COR-L47 (cell line): ENCODE results near the gene PRSS8.
"Not testable (repeated sequence)": the region's sequence is repeated elsewhere in the genome, so short reads cannot be mapped to it uniquely, and the experiment has no call there.

Experiments
- DNase-seq: peaks from one replicate; lab custom pipeline; 2025; lab: John Stamatoyannopoulos, UW

The PRSS8 gene

DNA sequence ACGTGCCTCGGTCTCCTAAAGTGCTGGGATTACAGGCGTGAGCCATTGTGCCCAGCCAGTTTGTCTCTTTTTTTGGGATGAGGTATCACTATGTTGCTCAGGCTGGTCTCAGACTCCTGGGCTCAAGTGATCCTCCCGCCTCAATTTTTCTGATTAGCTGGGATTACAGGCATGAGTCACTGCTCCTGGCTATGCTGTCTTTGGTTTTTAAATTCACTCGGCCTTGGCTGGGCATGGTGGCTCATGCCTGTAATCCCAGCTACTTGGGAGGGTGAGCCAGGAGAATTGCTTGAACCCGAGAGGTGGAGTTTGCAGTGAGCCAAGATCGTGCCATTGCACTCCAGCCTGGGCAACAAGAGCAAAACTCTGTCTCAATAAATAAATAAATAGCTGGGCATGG is 8.9 kb upstream of the PRSS8 start:
- DNase-seq, result not testable (repeated sequence)

GRCh38 chr16:31143694-31144148 is 8.2 kb upstream of the PRSS8 start:
- no peak for DNase-seq

DNA sequence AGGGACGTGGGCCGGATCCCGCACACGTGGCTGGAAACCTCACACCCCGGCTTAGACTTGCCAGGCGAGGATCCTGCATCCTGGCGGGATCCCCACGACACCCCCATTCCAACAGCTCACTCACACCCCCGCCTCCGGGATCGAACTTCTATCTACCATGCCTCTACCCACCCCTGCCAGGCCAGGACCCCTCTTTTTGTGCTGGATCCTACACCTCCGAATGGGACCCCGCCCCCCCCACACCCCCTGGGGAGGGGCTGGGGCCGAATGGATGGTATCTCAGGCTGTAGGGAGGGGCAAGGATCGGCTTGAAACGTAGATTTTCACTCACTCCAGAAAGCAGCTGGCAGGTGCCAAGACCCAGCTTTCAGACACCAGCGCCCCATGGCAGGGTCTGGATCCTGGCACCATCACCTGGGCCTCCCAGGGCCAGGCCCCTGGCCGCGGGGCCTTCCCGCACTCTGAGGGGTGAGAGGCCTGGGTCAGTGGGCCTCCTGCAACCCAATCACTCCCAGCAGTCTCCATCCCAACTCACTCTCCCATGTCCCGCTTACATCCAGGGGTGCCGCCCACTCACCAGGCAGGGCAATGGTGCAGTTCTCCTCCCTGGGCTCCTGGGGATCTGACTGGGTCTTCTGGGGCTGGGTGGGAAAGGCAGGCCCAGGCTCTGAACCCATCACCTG is 7.6 kb upstream of the PRSS8 start:
- DNase-seq, result no peak

- peak; percentile 98 for DNase-seq
These were observed 6.8 kb upstream of the PRSS8 start for GRCh38 chr16:31142109-31143010.

DNA sequence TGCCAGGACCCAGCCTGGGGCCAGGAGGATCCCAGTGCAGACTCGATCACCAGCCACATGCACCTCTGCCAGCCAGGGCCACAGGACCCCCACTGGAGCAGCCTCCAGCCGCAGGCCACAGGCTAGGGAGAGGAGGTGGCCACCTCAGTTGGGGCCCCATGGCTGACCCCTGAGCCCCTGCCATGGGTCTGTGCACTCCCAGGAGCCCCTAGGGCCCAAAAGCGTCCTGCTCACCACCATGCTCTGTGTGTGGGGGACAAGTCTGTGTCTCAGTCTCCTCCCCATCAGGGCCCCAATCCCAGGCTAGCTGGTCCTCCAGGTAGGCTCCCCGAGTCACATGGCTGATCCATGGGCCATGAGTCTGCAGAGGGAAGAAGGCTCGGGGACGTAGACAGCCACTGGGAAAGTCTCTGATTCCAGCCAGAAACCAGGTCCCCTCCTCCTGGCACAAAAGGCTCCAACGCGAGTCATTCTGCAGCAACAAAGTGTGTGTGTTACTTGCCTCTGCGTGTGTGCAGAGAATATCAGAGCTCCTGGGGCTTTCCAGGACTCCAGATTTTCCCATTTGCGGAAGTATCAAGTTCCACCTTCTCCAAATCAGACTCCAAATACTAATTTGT is 6.1 kb upstream of the PRSS8 start:
- no peak for DNase-seq

- DNase-seq, result not testable (repeated sequence)
These were observed 5.5 kb upstream of the PRSS8 start for GRCh38 chr16:31141071-31141469.

GRCh38 chr16:31138621-31139578 is 3.4 kb upstream of the PRSS8 start:
- DNase-seq, result no peak

DNA sequence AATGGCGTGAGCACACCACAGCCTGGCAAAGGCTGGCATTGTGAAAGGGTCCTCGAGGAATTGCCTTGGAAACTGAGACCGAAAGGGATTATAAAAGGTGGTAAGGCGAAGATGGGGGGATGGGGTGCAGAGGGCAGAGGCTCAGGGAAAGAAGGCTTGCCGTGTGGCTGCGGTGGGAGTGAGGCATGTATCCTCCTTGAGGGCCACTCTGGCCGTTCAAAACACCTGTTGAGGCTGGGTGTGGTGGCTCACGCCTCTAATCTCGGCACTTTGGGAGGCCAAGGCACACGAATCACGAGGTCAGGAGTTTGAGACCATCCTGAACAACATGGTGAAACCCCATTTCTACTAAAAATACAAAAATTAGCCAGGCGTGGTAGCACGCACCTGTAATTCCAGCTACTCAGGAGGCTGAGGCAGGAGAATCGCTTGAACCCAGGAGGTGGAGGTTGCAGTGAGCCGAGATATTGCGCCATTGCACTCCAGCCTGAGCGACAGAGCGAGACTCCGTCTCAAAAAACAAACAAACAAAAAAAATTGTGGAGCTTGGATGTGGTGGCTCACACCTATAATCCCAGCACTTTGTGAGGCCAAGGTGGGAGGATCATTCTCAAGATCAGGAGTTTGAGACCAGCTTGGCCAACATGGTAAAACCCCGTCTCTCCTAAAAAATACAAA is 1.4 kb upstream of the PRSS8 start:
- not testable (repeated sequence) for DNase-seq

- no peak for DNase-seq
These were observed 748 bp upstream of the PRSS8 start for GRCh38 chr16:31136287-31136662.

GRCh38 chr16:31134625-31135534 is 647 bp downstream of the PRSS8 start:
- peak; percentile 36 for DNase-seq

DNA sequence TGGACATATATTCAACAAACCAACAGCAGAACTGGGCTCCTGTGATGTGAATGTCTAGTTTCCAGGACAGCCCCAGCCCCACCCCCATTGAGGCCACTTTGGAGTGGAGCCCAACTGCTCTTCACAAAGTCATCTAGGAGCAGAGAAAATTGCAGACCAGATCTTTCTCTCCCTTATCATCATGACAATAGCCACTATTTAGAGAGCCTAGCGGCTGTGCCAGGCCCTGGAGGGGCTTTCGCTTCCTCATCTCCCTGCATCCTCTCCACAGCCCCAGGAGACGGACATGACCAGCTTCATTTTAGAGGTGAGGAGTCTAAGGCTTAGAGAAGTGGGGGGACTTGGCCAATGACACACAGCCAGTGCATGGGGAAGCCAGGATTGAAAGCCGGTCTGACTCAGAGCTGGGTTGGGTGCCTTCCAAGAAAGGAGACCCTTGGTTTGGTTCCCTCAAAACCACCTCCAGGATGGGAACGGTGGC is 1.4 kb downstream of the PRSS8 start:
- DNase-seq, result peak; percentile 19

DNA sequence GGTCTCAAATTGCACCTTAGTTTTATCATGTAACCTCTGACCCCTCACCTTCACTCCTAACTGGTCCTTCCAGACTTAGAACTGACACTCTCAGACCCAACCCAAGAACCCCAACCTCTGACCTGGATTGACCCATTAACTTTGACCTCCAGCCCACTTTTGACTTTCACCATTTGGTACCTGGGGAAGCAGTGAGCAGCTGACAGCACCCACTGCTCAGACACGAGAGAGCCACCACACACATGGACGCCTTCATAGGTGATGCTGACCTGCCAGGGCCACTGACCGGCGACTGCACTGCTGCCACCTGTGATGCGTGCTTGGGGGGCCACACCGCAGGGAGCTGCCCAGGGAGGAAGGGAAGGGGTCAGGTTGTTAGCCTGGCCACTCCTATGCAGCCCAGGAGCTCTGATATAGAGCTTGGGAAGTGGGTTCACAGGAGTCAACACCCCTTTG is 2.5 kb downstream of the PRSS8 start:
- DNase-seq, result no peak

GRCh38 chr16:31132303-31132979 is 3.1 kb downstream of the PRSS8 start:
- DNase-seq, result no peak

GRCh38 chr16:31131841-31132271 is 3.7 kb downstream of the PRSS8 start:
- no peak for DNase-seq

DNA sequence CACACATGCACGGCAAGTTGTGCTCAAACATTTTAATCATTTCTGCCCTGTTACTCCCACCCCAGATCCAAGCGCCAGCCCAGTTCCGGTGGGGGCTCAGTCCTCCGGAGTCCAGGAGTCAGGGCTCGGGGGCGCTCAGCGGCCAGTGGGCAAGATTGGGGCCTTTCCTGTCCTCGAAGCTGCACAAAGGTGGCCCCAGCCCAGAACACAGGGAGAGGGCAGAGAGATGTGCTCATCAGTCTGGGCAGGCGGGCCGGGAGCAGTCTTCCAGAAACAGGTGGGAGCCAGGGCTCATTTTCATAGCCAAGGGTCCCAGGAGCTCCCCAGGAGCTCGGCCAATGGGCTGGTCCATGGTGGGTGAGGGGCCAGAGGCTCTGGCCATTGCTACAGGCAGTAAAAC is 4.1 kb downstream of the PRSS8 start:
- DNase-seq, result no peak

GRCh38 chr16:31130899-31131298 is 4.6 kb downstream of the PRSS8 start:
- DNase-seq, result no peak

DNA sequence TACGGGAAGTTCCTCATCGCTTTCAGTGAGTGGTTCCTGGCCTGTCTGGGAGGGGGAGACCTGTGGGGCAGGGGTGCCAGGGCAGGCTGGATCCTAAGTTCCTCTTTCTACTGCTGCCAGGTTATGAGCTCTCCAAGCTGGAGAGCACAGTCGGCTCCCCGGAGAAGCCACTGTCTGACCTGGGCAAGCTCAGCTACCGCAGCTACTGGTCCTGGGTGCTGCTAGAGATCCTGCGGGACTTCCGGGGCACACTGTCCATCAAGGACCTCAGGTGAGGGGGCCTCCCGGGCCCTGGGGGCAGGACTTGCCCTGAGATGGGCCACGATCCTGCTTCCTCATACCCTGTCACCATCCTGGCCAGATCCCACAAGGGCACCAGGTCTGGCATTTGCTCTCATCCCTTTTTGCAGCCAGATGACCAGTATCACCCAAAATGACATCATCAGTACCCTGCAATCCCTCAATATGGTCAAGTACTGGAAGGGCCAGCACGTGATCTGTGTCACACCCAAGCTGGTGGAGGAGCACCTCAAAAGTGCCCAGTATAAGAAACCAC is 5.1 kb downstream of the PRSS8 start:
- no peak for DNase-seq

- no peak for DNase-seq
These were observed 5.8 kb downstream of the PRSS8 start for GRCh38 chr16:31129568-31130335.
